ENCODE data around the gene PAQR8.

The PAQR8 gene

DNA sequence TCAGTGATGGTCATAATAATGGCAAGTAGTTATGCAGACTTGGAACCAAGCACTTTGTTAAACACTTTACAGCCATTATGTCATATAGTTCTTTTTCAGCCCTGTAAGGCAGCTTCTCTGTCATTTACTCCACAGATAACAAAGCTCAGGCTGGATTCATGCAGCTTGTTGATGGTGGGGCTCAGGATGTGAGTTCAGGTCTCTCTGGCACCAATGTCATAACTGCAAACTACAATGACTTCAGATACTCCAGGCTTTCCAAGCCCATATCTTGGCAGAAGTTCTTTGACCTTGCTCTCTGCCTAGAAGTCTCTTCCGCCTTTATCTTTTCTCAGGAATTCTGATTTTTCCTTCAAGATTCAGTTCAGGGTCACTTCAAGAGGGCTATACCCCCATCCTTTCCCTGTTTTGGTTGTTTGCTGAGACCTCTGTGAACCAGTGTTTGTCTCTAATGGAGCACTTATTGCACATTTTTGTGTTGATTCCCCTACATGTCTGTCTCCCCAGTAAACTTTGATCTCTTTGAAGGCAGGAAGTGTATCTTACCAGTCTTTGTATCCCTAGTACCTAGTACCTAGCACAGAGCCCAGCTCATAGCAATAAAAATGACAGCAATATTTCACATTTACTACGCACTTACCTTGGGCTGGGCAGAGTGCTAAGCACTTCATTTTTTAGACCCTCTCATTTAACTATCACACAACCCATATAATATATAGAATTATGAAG lies 38.5 kb downstream of the PAQR8 start:
- in situ Hi-C loops (cut with MboI; ENCODE audit: low sequenced_read_pairs, unreplicated experiment): loop anchor here (10.0 kb wide), 1 partner anchor 236 kb away; no protein-coding TSS in a partner anchor
- TF ChIP-seq CTCF (IDR thresholded peaks at IDR 0.05; ENCODE audit: borderline replicate concordance, control extremely low read depth, extremely low read depth, insufficient read depth, missing control alignments): no peak
- no peak for DNase-seq (ENCODE audit: low spot score)

DNA sequence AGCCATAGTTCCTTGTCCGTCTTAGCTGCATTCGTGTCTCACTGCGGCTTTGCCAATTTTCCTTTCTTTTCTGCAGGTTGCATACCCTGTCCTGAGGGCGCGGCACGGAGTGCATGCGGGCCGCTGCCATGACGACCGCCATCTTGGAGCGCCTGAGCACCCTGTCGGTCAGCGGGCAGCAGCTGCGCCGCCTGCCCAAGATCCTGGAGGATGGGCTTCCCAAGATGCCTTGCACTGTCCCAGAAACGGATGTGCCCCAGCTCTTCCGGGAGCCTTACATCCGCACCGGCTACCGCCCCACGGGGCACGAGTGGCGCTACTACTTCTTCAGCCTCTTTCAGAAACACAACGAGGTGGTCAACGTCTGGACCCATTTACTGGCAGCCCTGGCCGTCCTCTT lies 41.1 kb downstream of the PAQR8 start:
- no peak for TF ChIP-seq CTCF (IDR thresholded peaks at IDR 0.05; ENCODE audit: borderline replicate concordance, control extremely low read depth, extremely low read depth, insufficient read depth, missing control alignments)
- in situ Hi-C loops (cut with MboI; ENCODE audit: low sequenced_read_pairs, unreplicated experiment): loop anchor here (10.0 kb wide), 1 partner anchor 238 kb away; no protein-coding TSS in a partner anchor
- DNase-seq (ENCODE audit: low spot score): no peak

GRCh38 chr6:52403627-52404026 lies 41.7 kb downstream of the PAQR8 start:
- DNase-seq (ENCODE audit: low spot score): no peak
- in situ Hi-C loops (cut with MboI; ENCODE audit: low sequenced_read_pairs, unreplicated experiment): loop anchor here (10.0 kb wide), 1 partner anchor 239 kb away; no protein-coding TSS in a partner anchor
- TF ChIP-seq CTCF (IDR thresholded peaks at IDR 0.05; ENCODE audit: borderline replicate concordance, control extremely low read depth, extremely low read depth, insufficient read depth, missing control alignments): no peak

DNA sequence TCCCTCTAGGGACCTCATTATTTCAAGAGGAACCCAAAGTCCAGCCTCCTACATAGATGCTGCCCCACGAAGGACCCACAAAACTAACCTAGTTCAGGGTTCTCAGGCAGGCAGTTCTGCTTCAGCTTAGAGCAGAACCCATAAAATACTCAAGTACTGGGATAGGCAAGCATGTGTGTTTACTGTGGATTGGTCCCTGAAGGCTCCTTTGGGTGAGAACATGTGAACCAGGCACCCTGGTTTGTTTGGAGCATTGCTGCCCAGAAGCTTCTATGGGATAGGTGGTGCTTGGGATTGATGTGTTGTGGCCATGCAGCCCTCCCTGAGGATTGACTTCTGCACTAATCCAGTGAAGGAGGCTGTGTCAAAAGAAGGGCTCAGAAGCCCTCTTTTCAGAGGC lies 43.3 kb downstream of the PAQR8 start:
- TF ChIP-seq CTCF (IDR thresholded peaks at IDR 0.05; ENCODE audit: borderline replicate concordance, control extremely low read depth, extremely low read depth, insufficient read depth, missing control alignments): no peak
- no peak for DNase-seq (ENCODE audit: low spot score)
- in situ Hi-C loops (cut with MboI; ENCODE audit: low sequenced_read_pairs, unreplicated experiment): loop anchor here (10.0 kb wide), 1 partner anchor 240 kb away; no protein-coding TSS in a partner anchor

DNA sequence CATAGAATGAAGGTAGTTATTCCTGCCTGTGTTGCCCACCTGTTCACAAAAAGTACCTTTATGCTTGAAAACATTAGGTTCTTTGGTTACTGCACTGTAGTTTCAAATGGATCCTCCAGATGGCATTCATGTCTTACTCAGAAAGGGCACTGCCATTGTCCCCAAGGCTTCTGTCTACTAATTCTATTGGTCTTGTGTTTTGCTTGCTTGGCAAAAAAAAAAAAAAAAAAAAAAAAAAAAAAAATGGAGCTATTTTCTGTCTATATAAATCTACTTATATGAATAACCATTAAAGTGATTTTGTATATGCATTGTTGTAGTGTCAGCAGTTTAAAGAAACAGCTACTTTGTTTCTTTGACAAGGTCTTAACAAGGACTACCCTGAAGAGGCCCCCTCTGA lies 45.5 kb downstream of the PAQR8 start:
- in situ Hi-C loops (cut with MboI; ENCODE audit: low sequenced_read_pairs, unreplicated experiment): loop anchor here (10.0 kb wide), 1 partner anchor 243 kb away; no protein-coding TSS in a partner anchor
- no peak for DNase-seq (ENCODE audit: low spot score)
- TF ChIP-seq CTCF (IDR thresholded peaks at IDR 0.05; ENCODE audit: borderline replicate concordance, control extremely low read depth, extremely low read depth, insufficient read depth, missing control alignments): peak; percentile 33

DNA sequence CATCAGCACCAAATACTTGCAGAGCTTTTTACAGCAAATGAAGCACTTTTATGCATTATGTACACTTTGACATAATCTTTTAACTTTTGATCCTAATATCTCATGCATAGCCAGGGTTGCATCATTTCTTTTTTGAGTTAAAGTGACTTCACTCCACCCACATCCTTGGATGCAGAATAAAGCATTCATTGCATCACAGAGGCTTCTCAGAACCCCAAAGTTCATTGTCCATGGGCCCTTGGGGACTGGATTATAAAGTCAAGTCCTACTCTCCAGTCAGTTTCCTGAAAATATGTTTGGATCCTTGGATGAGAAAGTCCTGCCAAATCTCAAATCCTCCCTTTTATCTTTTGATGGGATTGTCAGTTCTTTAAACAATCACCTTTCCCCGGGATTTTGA lies 47.5 kb downstream of the PAQR8 start:
- in situ Hi-C loops (cut with MboI; ENCODE audit: low sequenced_read_pairs, unreplicated experiment): loop anchor here (10.0 kb wide), 1 partner anchor 245 kb away; no protein-coding TSS in a partner anchor
- DNase-seq (ENCODE audit: low spot score): no peak
- TF ChIP-seq CTCF (IDR thresholded peaks at IDR 0.05; ENCODE audit: borderline replicate concordance, control extremely low read depth, extremely low read depth, insufficient read depth, missing control alignments): no peak
